ENCODE data around the gene CUL7. TPM values are rescaled to one million over a fixed set of nuclear protein-coding genes. Genes with fewer than 3 reads are reported as not detected.

The CUL7 gene
- total RNA-seq, 1 experiment from 2014 or later: 20.8 TPM

- H3K27ac Mint-ChIP-seq: peak overlapping the region; percentile 36
- TF ChIP-seq EMX1 (CRISPR knock-in tag; IDR thresholded peaks at IDR 0.05) (no peak), SMAD3 (CRISPR knock-in tag; IDR thresholded peaks at IDR 0.05; ENCODE audit: borderline replicate concordance) (no peak), IRF1 (CRISPR knock-in tag; IDR thresholded peaks at IDR 0.05) (no peak), ZNF416 (CRISPR knock-in tag; IDR thresholded peaks at IDR 0.05) (no peak), NFYB (CRISPR knock-in tag; conservative IDR thresholded peaks at IDR 0.05; ENCODE audit: low read depth) (no peak), ETV6 (CRISPR knock-in tag; IDR thresholded peaks at IDR 0.05) (no peak), NFATC4 (CRISPR knock-in tag; IDR thresholded peaks at IDR 0.05) (no peak), GABPB1 (CRISPR knock-in tag; IDR thresholded peaks at IDR 0.05) (no peak), ZNF232 (CRISPR knock-in tag; IDR thresholded peaks at IDR 0.05) (no peak), TEAD4 (CRISPR knock-in tag; IDR thresholded peaks at IDR 0.05) (no peak), KAT7 (CRISPR knock-in tag; IDR thresholded peaks at IDR 0.05; ENCODE audit: borderline replicate concordance) (no peak)
- TF ChIP-seq, protein P1, sequence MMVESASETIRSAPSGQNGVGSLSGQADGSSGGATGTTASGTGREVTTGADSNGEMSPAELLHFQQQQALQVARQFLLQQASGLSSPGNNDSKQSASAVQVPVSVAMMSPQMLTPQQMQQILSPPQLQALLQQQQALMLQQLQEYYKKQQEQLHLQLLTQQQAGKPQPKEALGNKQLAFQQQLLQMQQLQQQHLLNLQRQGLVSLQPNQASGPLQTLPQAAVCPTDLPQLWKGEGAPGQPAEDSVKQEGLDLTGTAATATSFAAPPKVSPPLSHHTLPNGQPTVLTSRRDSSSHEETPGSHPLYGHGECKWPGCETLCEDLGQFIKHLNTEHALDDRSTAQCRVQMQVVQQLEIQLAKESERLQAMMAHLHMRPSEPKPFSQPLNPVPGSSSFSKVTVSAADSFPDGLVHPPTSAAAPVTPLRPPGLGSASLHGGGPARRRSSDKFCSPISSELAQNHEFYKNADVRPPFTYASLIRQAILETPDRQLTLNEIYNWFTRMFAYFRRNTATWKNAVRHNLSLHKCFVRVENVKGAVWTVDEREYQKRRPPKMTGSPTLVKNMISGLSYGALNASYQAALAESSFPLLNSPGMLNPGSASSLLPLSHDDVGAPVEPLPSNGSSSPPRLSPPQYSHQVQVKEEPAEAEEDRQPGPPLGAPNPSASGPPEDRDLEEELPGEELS (CRISPR knock-in tag; IDR thresholded peaks at IDR 0.05): no peak
- TF ChIP-seq, protein P2, sequence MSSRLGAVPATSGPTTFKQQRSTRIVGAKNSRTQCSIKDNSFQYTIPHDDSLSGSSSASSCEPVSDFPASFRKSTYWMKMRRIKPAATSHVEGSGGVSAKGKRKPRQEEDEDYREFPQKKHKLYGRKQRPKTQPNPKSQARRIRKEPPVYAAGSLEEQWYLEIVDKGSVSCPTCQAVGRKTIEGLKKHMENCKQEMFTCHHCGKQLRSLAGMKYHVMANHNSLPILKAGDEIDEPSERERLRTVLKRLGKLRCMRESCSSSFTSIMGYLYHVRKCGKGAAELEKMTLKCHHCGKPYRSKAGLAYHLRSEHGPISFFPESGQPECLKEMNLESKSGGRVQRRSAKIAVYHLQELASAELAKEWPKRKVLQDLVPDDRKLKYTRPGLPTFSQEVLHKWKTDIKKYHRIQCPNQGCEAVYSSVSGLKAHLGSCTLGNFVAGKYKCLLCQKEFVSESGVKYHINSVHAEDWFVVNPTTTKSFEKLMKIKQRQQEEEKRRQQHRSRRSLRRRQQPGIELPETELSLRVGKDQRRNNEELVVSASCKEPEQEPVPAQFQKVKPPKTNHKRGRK (CRISPR knock-in tag; IDR thresholded peaks at IDR 0.05; ENCODE audit: borderline replicate concordance): no peak
- TF ChIP-seq, protein P3, sequence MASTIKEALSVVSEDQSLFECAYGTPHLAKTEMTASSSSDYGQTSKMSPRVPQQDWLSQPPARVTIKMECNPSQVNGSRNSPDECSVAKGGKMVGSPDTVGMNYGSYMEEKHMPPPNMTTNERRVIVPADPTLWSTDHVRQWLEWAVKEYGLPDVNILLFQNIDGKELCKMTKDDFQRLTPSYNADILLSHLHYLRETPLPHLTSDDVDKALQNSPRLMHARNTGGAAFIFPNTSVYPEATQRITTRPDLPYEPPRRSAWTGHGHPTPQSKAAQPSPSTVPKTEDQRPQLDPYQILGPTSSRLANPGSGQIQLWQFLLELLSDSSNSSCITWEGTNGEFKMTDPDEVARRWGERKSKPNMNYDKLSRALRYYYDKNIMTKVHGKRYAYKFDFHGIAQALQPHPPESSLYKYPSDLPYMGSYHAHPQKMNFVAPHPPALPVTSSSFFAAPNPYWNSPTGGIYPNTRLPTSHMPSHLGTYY (CRISPR knock-in tag; IDR thresholded peaks at IDR 0.05): no peak
- TF ChIP-seq, protein P4, sequence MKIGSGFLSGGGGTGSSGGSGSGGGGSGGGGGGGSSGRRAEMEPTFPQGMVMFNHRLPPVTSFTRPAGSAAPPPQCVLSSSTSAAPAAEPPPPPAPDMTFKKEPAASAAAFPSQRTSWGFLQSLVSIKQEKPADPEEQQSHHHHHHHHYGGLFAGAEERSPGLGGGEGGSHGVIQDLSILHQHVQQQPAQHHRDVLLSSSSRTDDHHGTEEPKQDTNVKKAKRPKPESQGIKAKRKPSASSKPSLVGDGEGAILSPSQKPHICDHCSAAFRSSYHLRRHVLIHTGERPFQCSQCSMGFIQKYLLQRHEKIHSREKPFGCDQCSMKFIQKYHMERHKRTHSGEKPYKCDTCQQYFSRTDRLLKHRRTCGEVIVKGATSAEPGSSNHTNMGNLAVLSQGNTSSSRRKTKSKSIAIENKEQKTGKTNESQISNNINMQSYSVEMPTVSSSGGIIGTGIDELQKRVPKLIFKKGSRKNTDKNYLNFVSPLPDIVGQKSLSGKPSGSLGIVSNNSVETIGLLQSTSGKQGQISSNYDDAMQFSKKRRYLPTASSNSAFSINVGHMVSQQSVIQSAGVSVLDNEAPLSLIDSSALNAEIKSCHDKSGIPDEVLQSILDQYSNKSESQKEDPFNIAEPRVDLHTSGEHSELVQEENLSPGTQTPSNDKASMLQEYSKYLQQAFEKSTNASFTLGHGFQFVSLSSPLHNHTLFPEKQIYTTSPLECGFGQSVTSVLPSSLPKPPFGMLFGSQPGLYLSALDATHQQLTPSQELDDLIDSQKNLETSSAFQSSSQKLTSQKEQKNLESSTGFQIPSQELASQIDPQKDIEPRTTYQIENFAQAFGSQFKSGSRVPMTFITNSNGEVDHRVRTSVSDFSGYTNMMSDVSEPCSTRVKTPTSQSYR (CRISPR knock-in tag; IDR thresholded peaks at IDR 0.05): no peak
- no peak for ATAC-seq
- DNase-seq (ENCODE audit: low spot score): no peak
- H3K36me3 Mint-ChIP-seq: peaks cover 53% of the 10 kb centered on the region
- no peaks in the 10 kb centered on the region for H3K27me3 Mint-ChIP-seq (ENCODE audit: low read depth)
- CTCF ChIA-PET: no interaction called here
- POLR2A ChIA-PET: no interaction called here
- H3K4me3 Mint-ChIP-seq: no peak overlapping the region
- H3K4me1 Mint-ChIP-seq: peaks cover 8% of the 10 kb centered on the region
- H3K9me3 Mint-ChIP-seq: no peaks in the 10 kb centered on the region
These were observed 29.2 kb downstream of the CUL7 start for GRCh38 chr6:43024436-43024835.

DNA sequence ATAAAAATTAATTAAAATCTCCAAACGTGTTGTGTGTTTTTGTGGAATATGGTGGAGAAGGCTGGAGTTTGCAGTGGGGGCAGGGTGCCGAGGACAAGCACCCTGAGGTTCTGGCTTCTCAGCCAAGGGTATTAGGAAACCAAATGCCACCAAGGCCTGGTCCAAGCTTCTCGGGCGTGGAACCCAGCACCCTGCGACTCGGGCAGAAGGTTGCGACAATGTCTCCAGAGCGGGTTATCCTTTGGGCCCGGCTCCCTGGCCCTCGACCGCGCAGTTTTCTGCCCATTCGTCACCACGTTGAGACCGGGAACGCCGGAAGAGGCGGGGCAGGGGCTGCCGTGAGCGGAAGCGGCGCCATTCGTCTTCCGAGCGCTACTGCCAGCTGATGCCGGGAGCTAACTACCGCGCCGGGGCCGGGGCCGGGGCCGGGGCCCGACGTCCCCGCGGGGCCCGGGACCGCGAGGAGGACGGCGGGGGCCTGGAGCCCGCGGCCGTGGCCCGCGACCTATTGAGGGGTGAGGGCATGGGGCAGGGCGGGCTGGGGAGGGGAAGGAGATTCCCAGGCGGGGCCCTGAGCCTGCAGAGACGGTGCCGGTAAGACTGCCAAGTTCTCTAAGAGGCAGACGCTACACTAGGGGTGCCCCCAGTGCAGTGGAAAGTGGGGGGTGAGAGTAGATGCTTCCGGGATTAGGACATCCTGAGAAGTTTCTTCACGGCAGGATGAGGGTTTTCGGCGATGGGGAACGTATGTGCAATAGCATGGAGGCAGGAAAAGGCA, 32.2 kb downstream of the CUL7 start, which contains the start of gene RRP36:
Gene RRP36 (plus strand): TSS at position 354 of the 778 bp plus-strand sequence. CDS start 32 bp downstream, at position 386.
- CTCF ChIA-PET: interaction anchor here (0.8 to 2.9 kb wide), 9 partner anchors 13 to 153 kb away, joined by 3 to 18 read pairs (median 5); partner anchors contain the start of genes CUL7 and GNMT
- peak within 1 kb of the TSS; percentile 98 for H3K4me3 Mint-ChIP-seq
- H3K4me1 Mint-ChIP-seq: peaks cover 8% of the 10 kb centered on the region
- peak within 1 kb of the TSS; percentile 96 for H3K27ac Mint-ChIP-seq
- no peaks in the 10 kb centered on the region for H3K27me3 Mint-ChIP-seq (ENCODE audit: low read depth)
- H3K36me3 Mint-ChIP-seq: peaks cover 47% of the 10 kb centered on the region
- no peaks in the 10 kb centered on the region for H3K9me3 Mint-ChIP-seq
- POLR2A ChIA-PET: interaction anchor here (0.8 to 3.1 kb wide), 8 partner anchors 8 to 149 kb away, joined by 3 to 12 read pairs (median 4); partner anchors contain the start of genes CNPY3, CUL7, KLC4 and KLHDC3
- DNase-seq (ENCODE audit: low spot score): peak; percentile 79
- peak; percentile 85 for ATAC-seq
- TF ChIP-seq ZNF532 (CRISPR knock-in tag; IDR thresholded peaks at IDR 0.05; ENCODE audit: borderline replicate concordance): 0 out of 2 replicates have a peak, but pooled peaks have one; percentile 35
- TF ChIP-seq RELA (CRISPR knock-in tag; IDR thresholded peaks at IDR 0.05; ENCODE audit: borderline replicate concordance): 0 out of 2 replicates have a peak, but pooled peaks have one; percentile 19
- TF ChIP-seq EMX1 (CRISPR knock-in tag; IDR thresholded peaks at IDR 0.05): no peak
- no peak for TF ChIP-seq FOXJ3 (CRISPR knock-in tag; IDR thresholded peaks at IDR 0.05; ENCODE audit: borderline replicate concordance)
- TF ChIP-seq, protein P5, sequence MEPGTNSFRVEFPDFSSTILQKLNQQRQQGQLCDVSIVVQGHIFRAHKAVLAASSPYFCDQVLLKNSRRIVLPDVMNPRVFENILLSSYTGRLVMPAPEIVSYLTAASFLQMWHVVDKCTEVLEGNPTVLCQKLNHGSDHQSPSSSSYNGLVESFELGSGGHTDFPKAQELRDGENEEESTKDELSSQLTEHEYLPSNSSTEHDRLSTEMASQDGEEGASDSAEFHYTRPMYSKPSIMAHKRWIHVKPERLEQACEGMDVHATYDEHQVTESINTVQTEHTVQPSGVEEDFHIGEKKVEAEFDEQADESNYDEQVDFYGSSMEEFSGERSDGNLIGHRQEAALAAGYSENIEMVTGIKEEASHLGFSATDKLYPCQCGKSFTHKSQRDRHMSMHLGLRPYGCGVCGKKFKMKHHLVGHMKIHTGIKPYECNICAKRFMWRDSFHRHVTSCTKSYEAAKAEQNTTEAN (CRISPR knock-in tag; IDR thresholded peaks at IDR 0.05): no peak
